Measurements from ENCODE around the gene BCORL1.

BCORL1 gene

DNA sequence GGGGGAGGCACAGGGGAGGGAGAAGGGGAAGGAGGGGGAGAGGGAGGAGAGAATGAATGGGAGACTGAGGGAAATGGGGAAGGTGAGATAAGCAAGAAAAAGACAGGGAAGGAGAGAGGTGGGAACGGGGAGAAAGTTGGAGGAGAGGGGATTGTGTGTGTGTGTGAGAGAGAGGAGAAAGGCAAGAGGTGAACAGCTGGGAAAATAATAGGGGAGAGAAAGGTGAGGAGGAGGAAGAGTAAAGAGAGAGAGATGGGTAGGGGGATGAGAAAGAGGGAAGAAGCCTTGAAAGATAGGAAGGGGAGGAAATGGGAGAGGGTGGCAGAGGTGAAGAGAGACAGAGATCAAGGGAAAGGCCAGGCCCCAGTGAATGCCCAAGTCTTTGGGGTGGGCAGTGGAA lies 20.1 kb downstream of the BCORL1 start:
- Histone ChIP-seq H3K27ac (replicated peaks) (no peak overlapping the region), H3K27me3 (ENCODE audit: insufficient read depth, poor library complexity, severe bottlenecking) (no peaks in the 10 kb centered on the region), H3K4me3 (replicated peaks; ENCODE audit: insufficient read depth, low read length) (no peak overlapping the region)
- no peak for DNase-seq (ENCODE audit: low read depth in 1 of 2, low spot score in 1 of 2)
- TF ChIP-seq POLR2AphosphoS5 (IDR thresholded peaks at IDR 0.05; ENCODE audit: low read depth) (no peak), SPI1 (IDR thresholded peaks at IDR 0.05; ENCODE audit: borderline replicate concordance, low read depth) (no peak), GABPA (IDR thresholded peaks at IDR 0.05; ENCODE audit: low read depth) (no peak)

DNA sequence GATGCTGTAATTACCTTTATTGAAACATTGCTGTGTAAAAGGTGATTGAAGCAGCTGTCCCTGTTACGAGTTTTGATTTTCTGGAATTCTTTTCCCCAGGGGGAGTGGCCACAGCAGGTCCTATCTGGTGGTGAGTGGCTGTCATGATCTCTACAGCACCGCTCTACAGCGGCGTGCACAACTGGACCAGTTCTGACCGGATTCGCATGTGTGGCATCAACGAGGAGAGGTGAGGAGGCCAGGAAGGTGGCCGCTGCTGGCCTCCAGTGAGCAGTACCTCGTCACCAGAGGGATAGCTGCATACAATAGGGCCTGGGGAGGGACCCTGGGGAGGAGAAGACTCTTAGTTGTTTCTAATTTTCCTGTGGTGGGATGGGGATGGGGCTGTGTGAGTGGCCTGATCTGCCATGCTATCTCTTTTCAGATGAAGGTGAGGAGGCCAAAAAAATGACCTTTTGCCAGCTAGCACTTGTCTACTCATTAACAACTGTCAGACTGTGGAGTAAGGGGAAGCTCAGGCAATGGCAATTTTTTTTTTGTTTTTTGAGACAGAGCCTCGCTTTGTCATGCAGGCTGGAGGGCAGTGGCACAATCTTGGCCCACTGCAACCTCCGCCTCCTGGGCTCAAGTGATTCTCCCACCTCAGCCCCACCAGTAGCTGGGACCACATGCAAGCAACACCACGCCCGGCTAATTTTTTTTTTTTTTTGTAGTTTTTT lies 22.8 kb downstream of the BCORL1 start:
- Histone ChIP-seq H3K4me3 (replicated peaks; ENCODE audit: insufficient read depth, low read length) (no peak overlapping the region), H3K27me3 (ENCODE audit: insufficient read depth, poor library complexity, severe bottlenecking) (no peaks in the 10 kb centered on the region), H3K27ac (replicated peaks) (no peak overlapping the region)
- no peak for DNase-seq (ENCODE audit: low read depth in 1 of 2, low spot score in 1 of 2)
- no peak for TF ChIP-seq GABPA (IDR thresholded peaks at IDR 0.05; ENCODE audit: low read depth)
- TF ChIP-seq, protein P1, sequence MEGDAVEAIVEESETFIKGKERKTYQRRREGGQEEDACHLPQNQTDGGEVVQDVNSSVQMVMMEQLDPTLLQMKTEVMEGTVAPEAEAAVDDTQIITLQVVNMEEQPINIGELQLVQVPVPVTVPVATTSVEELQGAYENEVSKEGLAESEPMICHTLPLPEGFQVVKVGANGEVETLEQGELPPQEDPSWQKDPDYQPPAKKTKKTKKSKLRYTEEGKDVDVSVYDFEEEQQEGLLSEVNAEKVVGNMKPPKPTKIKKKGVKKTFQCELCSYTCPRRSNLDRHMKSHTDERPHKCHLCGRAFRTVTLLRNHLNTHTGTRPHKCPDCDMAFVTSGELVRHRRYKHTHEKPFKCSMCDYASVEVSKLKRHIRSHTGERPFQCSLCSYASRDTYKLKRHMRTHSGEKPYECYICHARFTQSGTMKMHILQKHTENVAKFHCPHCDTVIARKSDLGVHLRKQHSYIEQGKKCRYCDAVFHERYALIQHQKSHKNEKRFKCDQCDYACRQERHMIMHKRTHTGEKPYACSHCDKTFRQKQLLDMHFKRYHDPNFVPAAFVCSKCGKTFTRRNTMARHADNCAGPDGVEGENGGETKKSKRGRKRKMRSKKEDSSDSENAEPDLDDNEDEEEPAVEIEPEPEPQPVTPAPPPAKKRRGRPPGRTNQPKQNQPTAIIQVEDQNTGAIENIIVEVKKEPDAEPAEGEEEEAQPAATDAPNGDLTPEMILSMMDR (IDR thresholded peaks at IDR 0.05; ENCODE audit: insufficient read depth, low read length): no peak

DNA sequence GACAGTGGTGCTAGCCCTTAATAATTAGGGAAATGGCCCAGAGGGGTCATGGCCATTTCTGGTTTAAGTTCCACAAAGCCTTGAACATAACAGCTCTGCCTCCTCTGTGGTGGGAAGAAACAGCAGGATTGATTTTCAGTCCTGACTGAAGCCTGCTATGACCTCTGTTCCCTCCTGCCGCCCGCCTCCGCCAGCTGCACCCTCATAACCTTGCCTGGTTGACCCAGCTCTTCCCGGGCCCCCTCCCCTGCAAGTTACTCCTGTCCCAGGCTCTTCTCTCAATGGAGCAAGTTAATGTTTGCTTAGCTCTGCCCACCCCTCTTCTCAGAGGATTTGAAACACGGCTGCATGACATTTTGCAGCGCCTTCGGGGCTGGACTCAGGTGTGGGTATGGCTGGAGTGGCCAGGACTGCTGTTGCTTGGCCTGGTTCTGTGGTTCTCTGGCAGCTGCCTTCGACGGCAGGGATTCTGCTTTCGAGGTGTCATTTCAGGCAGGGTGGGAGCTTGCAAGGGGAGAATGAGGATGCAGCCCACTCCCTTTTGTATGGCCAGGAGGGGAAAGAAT lies 27.3 kb downstream of the BCORL1 start:
- Histone ChIP-seq H3K4me3 (replicated peaks; ENCODE audit: insufficient read depth, low read length) (no peak overlapping the region), H3K27me3 (ENCODE audit: insufficient read depth, poor library complexity, severe bottlenecking) (no peaks in the 10 kb centered on the region), H3K27ac (replicated peaks) (no peak overlapping the region)
- TF ChIP-seq POLR2AphosphoS5 (IDR thresholded peaks at IDR 0.05; ENCODE audit: low read depth): no peak
- no peak for TF ChIP-seq SPI1 (IDR thresholded peaks at IDR 0.05; ENCODE audit: borderline replicate concordance, low read depth)
- TF ChIP-seq REST (IDR thresholded peaks at IDR 0.05; ENCODE audit: insufficient replicate concordance, low read depth): no peak
- no peak for TF ChIP-seq GABPA (IDR thresholded peaks at IDR 0.05; ENCODE audit: low read depth)
- DNase-seq (ENCODE audit: low read depth in 1 of 2, low spot score in 1 of 2): no peak

GRCh38 chrX:130012683-130013082 lies 30.2 kb downstream of the BCORL1 start:
- Histone ChIP-seq H3K27me3 (ENCODE audit: insufficient read depth, poor library complexity, severe bottlenecking) (no peaks in the 10 kb centered on the region), H3K4me3 (replicated peaks; ENCODE audit: insufficient read depth, low read length) (no peak overlapping the region), H3K27ac (replicated peaks) (no peak overlapping the region)
- DNase-seq (ENCODE audit: low read depth in 1 of 2, low spot score in 1 of 2): no peak
- TF ChIP-seq POLR2AphosphoS5 (IDR thresholded peaks at IDR 0.05; ENCODE audit: low read depth) (no peak), REST (IDR thresholded peaks at IDR 0.05; ENCODE audit: insufficient replicate concordance, low read depth) (no peak), GABPA (IDR thresholded peaks at IDR 0.05; ENCODE audit: low read depth) (no peak), SPI1 (IDR thresholded peaks at IDR 0.05; ENCODE audit: borderline replicate concordance, low read depth) (no peak)
- TF ChIP-seq, protein P1 (IDR thresholded peaks at IDR 0.05; ENCODE audit: insufficient read depth, low read length): no peak
